Upper lobe of left lung (tissue), 4 donors: ENCODE data around the gene PRCD.

Experiments used
- EP300 ChIP-seq, 4 donors: sonication (generic); formaldehyde crosslinking; IDR thresholded peaks; one replicate each; pipeline ENCODE4 v1.5.1; 2017; ENCODE audit warnings: antibody characterized with exemption in 4 of 4, control low read depth in 2 of 4
- POLR2A ChIP-seq, 4 donors: fragments of 450-650 bp; IDR thresholded peaks; one replicate each; pipeline ENCODE4 v1.5.1; 2016 to 2017; ENCODE audit warnings: antibody characterized with exemption in 4 of 4, mild to moderate bottlenecking in 2 of 4
- POLR2AphosphoS5 ChIP-seq, 2 donors: sonication (generic); formaldehyde crosslinking; IDR thresholded peaks; one replicate each; pipeline ENCODE4 v1.5.1; 2017; ENCODE audit warnings: antibody characterized with exemption in 2 of 2
- TF ChIP-seq, protein P1 (sequence below), 6 experiments: fragments of 450-650 bp in 4 of 6; fragments of 200-600 bp in 2 of 6; sonication (generic) in 2 of 6; IDR thresholded peaks; one replicate each; pipeline ENCODE4 v1.5.1; 2016 to 2019; ENCODE audit warnings: antibody characterized with exemption in 6 of 6

DNA sequence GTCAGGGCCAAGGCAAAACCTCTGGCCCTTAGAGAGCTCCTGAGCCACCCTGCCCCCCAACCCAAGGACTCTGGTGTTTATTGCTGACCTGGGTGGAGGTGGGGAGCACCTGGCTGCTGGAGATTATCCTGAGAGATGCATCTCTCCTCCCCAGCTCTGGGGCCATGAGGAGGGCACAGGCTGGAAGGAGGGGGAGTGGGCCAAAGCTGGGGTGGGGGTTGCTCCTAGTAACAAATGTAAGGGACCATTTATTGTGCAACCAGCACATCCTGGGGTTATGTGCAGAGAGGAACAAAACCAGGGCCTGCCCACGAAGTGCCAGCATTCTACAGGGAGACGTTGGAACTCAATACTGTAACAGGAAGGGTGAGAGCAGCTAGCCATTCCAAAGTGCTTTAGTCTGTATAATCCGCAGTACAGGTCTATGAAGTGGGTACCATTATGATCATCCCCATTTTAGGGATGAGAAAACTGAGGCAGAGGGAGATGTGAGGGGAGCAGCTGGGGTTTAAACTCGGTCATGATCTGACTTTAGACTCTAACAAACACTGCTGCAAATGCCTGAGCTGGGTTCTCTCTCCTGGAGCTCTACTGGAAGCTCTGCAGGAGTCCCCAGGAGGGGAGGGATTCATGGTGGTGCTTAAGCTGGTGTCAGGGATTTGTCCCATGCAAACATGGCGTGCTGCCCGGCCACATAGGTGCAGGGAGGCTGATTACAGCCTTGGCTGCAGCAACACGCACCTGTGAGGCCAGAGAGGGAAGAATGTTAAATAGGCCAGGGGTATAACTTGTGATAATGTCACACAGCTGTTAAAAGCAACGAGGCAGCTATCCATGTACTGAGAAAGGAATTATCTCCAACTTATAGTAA, 37.3 kb upstream of the PRCD start:
- TF ChIP-seq EP300 (IDR thresholded peaks at IDR 0.05): no peak
- TF ChIP-seq, protein P1, sequence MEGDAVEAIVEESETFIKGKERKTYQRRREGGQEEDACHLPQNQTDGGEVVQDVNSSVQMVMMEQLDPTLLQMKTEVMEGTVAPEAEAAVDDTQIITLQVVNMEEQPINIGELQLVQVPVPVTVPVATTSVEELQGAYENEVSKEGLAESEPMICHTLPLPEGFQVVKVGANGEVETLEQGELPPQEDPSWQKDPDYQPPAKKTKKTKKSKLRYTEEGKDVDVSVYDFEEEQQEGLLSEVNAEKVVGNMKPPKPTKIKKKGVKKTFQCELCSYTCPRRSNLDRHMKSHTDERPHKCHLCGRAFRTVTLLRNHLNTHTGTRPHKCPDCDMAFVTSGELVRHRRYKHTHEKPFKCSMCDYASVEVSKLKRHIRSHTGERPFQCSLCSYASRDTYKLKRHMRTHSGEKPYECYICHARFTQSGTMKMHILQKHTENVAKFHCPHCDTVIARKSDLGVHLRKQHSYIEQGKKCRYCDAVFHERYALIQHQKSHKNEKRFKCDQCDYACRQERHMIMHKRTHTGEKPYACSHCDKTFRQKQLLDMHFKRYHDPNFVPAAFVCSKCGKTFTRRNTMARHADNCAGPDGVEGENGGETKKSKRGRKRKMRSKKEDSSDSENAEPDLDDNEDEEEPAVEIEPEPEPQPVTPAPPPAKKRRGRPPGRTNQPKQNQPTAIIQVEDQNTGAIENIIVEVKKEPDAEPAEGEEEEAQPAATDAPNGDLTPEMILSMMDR (IDR thresholded peaks at IDR 0.05): no peak
- TF ChIP-seq POLR2A (IDR thresholded peaks at IDR 0.05): no peak
- TF ChIP-seq POLR2AphosphoS5 (IDR thresholded peaks at IDR 0.05): no peak
